Measurements from ENCODE around the gene FAM13A.

DNA sequence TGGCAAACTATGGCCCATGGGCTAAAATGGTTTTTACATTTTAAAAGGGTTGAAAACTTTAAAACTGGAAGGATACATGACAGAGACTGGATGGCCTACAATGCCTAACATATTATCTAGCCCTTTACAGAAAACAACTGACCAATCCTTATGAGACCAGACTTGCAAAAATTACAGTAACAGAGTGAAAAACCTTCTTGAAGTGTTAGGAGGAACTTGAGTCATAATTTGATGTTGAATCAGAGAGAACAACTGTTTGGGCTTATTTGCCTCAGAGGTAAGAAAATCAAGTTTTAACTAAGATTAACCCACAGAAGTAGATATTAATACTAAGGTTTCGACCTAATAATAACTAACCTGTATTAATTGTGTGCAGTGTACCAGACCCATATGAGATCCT, 347.0 kb downstream of the FAM13A start:
- TF ChIP-seq, protein P1, sequence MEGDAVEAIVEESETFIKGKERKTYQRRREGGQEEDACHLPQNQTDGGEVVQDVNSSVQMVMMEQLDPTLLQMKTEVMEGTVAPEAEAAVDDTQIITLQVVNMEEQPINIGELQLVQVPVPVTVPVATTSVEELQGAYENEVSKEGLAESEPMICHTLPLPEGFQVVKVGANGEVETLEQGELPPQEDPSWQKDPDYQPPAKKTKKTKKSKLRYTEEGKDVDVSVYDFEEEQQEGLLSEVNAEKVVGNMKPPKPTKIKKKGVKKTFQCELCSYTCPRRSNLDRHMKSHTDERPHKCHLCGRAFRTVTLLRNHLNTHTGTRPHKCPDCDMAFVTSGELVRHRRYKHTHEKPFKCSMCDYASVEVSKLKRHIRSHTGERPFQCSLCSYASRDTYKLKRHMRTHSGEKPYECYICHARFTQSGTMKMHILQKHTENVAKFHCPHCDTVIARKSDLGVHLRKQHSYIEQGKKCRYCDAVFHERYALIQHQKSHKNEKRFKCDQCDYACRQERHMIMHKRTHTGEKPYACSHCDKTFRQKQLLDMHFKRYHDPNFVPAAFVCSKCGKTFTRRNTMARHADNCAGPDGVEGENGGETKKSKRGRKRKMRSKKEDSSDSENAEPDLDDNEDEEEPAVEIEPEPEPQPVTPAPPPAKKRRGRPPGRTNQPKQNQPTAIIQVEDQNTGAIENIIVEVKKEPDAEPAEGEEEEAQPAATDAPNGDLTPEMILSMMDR (IDR thresholded peaks at IDR 0.05) = no peak
- no peak for TF ChIP-seq EZH2 (IDR thresholded peaks at IDR 0.05)

All from neural progenitor cell (in vitro differentiated cells).